SKM-1 (cell line): ENCODE measurements around the gene SLC27A3.
A peak's percentile ranks its signal among the peaks of the same experiment; 100 is the strongest.

Source experiments
- DNase-seq: peaks from one replicate; lab custom pipeline; 2025; ENCODE audit not compliant: unreplicated experiment; lab: John Stamatoyannopoulos, UW

SLC27A3 gene

GRCh38 chr1:153796786-153797659, 21.8 kb downstream of the SLC27A3 start:
- DNase-seq: peak; percentile 78

GRCh38 chr1:153798468-153798780, 23.2 kb downstream of the SLC27A3 start:
- no peak for DNase-seq

DNA sequence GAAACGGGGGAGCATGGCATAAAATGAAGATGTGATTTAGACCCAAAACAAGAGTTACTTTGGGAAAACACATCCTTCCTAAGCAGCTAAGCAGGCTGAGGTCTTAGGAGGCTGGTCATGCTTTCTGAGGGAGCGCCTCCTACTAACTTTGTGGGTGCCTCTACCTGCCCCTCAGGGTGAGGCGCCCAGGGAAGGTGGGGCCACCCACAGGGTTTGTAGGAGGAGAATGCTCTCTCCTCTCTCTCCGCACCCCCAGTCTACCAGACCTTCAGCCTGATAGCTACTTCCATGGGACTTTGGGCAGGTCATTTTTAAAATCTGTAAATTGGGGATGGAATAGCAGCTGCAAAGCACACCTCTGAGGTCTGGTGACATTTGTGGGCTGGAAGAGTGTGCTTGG, 23.8 kb downstream of the SLC27A3 start:
- DNase-seq: no peak

DNA sequence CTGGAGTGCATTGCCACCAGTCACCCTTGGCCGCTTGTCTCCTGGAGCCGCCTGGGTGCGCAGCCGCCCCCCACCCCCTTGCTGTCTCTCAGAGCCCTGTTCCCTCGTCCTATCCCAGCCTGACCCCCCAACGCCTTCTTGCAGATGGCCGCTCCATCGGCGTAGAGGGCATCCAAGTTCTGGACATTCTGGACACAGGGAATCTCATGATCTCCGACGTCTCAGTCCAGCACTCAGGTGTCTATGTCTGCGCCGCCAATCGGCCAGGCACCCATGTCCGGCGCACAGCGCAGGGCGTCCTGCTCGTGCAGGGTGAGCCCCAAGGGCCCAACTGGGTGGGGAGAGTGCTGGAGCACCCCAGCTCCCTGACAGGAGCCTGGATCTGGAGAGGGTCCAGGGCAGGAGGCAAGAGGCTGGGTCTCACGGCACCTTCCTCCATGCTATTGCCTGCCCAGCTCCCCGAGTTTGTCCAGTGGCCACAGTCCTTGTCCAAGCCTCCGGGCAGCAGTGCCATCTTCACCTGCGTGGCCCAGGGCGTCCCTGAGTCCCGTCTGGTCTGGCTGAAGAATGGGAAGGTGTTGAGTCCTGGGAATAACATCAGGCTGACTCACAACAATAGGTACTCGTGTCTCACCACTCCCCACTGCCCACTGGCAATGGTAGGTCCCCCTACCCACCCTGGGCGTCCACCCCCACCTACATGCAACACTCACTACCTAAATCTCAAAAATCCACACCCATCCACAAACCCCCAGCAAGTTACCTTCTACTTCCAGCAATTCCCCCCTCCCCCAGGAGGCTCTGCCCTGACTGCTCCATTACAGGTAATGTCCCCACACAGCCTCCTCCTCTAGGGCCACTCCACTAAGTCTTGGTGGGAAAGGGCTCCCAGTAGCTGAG, 24.6 kb downstream of the SLC27A3 start:
- DNase-seq: no peak

- no peak for DNase-seq
These were observed 25.3 kb downstream of the SLC27A3 start for GRCh38 chr1:153800516-153800915.

- DNase-seq: no peak
These were observed 25.9 kb downstream of the SLC27A3 start for GRCh38 chr1:153801028-153801625.

DNA sequence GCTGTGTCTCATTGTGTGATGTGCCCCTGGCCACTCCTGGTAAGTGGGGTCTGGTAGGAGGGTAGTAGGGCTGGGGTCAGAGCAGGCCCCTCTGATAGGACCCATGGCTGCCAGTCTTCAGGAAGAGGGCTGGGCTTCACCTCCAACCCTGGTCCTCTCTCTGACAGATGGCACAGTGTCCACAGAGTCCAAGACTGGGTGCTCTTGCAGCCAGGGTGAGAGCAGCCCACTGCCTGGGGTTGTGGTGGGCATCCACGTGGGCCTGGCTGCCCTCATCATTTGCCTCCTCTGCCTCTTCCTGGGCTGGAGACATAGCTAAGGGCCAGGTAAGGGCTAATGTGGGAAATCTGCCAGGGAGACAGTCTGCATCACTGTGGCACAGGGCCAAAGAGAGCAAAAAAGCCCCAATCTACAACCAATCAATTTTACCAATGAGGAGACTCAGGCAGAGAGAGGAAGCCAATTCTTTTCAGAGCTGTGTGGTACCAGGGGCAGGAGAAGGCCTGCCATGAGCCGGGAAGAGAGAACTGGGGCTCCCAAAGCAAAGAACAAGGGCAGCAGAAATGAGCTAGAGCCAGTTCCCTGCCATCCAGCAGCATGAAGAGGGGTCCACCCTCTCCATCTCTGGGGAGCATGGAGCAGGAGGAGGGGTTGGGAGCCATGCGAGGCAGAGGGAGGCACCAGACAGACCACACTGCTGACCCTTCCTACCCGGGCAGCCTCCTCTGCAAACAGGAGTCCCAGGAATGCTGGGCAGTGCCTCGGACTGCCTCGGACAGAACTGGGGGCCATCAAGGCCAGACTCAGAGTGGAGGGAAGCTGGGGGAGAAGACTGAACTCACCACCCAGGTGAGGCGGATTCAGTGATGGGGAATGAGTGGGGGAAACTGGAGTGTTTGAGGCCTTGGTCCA, 26.8 kb downstream of the SLC27A3 start:
- no peak for DNase-seq

GRCh38 chr1:153803470-153804056, 28.4 kb downstream of the SLC27A3 start:
- no peak for DNase-seq

DNA sequence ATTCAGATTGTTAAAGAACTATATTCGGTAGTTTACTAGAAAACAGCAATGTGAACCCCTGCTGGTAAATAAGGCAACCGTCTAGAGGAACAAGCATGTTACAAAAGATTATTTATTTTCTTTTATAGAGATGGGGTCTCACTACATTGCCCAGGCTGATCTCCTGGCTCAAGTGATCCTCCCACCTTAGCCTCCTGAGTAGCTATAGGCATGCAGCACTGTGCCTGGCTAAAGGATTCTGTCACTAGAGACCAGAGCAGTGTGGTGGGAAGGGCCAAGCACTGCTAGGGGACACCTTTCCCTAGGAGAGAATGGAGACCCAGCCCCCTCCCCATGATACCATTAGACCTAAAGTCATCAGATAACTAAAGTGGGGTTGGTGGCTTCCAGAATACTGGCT, 28.9 kb downstream of the SLC27A3 start:
- no peak for DNase-seq

DNA sequence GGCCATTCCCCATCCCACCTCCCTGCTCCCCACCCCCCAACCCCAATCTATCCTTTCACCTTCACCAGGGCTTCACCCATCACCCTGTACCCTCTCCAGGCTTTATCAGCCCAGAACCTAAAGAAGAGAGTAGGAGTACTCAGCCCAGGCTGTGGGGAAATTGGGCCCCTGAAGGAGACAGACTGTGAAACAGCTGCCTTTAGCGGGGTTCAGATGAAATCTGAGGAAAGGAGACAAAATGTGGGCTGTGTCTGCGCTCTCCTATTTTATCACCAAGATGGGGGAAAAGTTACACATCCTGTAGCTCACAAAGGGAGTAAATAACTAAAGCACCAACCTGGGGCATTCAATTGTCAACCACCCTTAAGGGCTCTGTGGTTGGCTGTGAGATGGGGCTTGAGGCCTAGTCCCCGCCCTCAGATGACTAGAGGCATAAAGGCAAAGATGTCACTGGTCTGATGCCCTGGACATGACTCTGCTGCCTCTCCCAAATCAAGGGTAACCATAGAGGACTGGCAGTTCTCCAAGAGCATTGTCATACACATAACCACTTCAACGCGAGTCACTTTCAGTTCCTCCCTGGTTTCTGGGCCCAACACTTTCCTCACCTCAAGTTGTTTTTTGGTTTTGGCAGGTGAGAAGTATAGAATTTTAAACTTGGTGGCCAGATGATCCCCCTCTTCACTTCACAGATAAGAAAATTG, 30.0 kb downstream of the SLC27A3 start:
- peak; percentile 98 for DNase-seq

- peak; percentile 35 for DNase-seq
These were observed 30.9 kb downstream of the SLC27A3 start for GRCh38 chr1:153805886-153806719.

GRCh38 chr1:153816283-153816889, 41.2 kb downstream of the SLC27A3 start:
- no peak for DNase-seq

DNA sequence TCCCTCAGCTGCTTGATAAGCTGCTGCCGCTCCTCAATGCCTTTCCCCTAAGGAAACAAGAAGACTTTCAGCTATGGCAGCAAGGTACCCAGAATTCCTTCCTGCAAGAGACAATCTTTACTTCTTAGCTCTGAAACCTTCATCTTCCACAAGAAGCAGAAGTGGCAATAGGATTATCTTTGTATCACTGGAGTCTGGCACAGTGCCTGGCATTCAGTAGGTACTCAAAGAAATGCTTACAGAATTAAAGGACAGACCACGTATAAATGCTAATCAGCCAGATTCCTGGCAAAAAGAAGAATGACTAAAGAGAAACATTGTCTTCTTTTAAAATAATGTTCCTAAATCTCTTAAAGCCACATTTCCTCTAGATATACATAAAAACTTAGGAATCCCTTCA, 43.7 kb downstream of the SLC27A3 start:
- no peak for DNase-seq

DNA sequence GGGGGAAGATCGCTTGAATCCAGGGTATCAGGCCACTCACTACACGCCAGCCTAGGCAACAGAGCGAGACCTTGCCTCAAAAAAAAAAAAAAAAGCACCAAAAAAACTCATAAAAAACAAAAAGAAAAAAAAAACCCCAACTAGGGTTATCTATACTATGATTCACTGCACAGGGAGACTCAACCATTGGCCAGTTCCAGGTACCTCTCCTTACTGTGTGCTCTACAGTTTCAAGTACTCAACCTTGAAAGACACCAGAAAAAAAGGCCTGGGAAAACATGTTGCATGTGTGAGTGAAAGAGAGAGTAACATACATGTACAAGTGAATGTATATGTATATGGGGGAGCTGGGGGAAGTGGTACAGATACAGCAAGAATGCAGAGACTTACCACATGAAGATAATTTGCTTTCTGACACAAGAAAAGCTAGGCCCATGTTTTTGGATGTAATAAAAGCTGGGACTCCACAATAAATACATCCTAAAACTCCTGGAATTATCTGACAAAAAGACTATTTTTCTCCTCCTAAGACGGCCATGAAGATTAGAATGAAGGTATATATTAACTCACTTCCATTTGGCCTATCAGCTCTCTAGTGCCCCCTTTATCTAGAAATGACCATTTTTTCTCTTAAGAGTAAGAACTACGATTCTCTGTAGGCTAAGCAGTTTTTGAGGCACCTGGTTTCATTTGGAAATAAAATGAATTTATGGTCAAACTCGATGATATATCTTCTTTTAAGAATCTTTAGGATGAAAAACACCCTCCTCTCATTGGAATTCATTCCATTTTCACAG, 52.2 kb downstream of the SLC27A3 start:
- no peak for DNase-seq
